Epithelial cell of proximal tubule (primary cell): Measurements from ENCODE around the gene ANKRD11. TPM values are rescaled to one million over a fixed set of nuclear protein-coding genes. Genes with fewer than 3 reads are reported as not detected.
"Not testable (repeated sequence)": the region's sequence is repeated elsewhere in the genome, so short reads cannot be mapped to it uniquely, and the experiment has no call there.

ENCODE experiments used
- DNase-seq: peaks from one replicate; pipeline ENCODE4 v3.0.0-alpha.2; 2011; ENCODE audit warnings: low read depth
- H3K4me3 ChIP-seq: 2 replicates; pipeline ENCODE4 v1.5.1; 2011; ENCODE audit warnings: low read depth, mild to moderate bottlenecking, low read length
- total RNA-seq: library from RNA; depleted of rRNA; stranded (reverse); fragments of >200 nt; gene quantifications from 2 replicates; pipeline ENCODE4 v1.2.3, GENCODE V29; 2015
- TF ChIP-seq, protein P1 (sequence below): conservative IDR thresholded peaks from 2 replicates; pipeline ENCODE4 v1.5.1; 2012; ENCODE audit warnings: low read depth, mild to moderate bottlenecking, low read length

ANKRD11 gene
- total RNA-seq, 1 donor from 2014 or later = 44.3 TPM

DNA sequence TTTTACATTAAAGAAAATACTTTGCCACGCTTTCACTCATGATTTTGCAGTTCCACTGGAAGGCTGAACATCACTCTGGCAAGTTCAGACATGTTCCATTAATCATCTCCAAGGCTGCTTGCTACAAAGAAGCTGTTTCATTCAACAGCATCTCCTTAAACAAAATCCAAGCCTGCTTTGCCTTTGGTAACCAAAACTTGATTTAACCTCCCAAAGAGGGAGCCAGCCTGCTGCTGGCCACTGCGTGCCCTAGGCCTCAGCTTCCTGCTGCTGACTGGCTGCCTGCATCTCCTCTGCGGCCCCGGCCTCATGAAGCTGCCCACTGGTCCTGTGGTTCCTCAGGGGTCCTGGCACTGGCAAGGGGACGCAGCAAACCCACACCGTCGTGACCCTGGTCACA is 31.8 kb downstream of the ANKRD11 start:
- DNase-seq = no peak
- no peak overlapping the region for H3K4me3 ChIP-seq
- TF ChIP-seq, protein P1, sequence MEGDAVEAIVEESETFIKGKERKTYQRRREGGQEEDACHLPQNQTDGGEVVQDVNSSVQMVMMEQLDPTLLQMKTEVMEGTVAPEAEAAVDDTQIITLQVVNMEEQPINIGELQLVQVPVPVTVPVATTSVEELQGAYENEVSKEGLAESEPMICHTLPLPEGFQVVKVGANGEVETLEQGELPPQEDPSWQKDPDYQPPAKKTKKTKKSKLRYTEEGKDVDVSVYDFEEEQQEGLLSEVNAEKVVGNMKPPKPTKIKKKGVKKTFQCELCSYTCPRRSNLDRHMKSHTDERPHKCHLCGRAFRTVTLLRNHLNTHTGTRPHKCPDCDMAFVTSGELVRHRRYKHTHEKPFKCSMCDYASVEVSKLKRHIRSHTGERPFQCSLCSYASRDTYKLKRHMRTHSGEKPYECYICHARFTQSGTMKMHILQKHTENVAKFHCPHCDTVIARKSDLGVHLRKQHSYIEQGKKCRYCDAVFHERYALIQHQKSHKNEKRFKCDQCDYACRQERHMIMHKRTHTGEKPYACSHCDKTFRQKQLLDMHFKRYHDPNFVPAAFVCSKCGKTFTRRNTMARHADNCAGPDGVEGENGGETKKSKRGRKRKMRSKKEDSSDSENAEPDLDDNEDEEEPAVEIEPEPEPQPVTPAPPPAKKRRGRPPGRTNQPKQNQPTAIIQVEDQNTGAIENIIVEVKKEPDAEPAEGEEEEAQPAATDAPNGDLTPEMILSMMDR = no peak

DNA sequence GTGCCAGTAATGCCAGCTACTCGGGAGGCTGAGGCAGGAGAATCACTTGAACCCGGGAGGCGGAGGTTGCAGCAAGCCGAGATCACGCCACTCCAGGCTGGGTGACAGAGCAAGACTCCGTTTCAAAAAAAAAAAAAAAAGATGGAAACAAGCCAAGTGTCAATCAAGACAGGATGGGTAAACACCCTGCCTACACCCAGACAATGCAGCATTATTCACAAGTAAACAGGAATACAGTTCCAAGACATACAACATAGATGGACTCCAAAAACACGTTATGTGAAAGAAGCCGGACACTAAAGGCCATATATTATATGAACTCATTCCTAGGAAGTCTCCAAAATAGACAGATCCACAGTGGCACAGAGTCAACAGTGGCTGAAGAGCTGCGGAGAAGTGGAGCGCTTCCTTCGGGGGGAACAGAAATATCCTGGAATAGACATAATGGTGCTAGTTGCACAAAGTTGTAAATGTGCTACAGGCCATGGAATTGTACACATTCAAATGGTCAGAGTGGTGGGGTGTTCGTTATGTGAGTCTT is 33.9 kb downstream of the ANKRD11 start:
- DNase-seq = no peak
- TF ChIP-seq, protein P1 = no peak
- H3K4me3 ChIP-seq = no peak overlapping the region

DNA sequence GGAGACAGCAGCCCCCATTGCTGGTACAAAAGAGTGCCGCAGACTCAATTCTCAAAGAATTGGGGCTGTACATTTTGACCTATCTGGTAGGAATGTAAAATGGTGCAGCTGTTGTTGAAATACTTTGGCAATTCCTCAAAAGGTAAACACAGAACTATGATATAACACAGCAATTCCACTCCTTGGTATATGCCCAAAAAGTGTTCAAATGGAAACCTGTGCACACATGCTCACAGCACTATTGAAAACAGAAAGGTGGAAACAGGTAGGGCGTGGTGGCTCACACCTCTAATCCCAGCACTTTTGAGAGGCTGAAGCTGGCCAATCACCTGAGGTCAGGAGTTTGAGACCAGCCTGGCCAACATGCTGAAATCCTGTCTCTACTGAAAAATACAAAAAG is 34.7 kb downstream of the ANKRD11 start:
- DNase-seq = no peak
- no peak overlapping the region for H3K4me3 ChIP-seq
- TF ChIP-seq, protein P1 = no peak

DNA sequence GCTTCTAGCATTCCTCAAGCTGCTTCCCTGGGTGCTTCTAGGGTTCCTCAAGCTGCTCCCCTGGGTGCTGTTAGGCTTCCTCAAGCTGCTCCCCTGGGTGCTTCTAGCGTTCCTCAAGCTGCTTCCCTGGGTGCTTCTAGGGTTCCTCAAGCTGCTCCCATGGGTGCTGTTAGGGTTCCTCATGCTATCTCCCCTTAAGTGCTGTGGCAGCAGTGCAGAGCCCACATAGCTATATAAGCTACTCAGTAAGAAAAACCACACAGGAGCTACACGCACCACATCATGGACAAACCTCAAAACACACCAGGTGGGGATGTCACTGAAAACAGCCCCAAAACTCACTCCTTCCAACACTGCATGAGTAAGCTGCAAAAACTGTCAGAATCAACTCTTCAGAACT is 35.2 kb downstream of the ANKRD11 start:
- H3K4me3 ChIP-seq = no peak overlapping the region
- no peak for DNase-seq
- TF ChIP-seq, protein P1 = no peak

DNA sequence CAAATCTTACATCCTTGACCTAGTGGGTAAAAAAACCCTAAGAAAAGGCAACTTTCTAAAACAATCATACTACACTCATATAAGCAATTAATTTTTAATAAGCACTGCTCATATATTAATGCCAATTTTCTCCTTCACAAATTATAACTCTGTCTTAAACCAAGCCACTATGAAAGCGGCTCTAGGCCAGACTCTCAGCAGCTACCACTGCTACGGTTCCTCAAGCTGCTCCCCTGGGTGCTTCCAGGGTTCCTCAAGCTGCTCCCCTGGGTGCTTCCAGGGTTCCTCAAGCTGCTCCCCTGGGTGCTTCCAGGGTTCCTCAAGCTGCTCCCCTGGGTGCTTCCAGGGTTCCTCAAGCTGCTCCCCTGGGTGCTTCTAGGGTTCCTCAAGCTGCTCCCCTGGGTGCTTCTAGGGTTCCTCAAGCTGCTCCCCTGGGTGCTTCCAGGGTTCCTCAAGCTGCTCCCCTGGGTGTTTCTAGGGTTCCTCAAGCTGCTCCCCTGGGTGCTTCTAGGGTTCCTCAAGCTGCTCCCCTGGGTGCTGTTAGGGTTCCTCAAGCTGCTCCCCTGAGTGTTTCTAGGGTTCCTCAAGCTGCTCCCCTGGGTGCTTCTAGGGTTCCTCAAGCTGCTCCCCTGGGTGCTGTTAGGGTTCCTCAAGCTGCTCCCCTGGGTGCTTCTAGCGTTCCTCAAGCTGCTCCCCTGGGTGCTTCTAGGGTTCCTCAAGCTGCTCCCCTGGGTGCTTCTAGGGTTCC is 35.8 kb downstream of the ANKRD11 start:
- H3K4me3 ChIP-seq, DNase-seq: not testable (repeated sequence)

DNA sequence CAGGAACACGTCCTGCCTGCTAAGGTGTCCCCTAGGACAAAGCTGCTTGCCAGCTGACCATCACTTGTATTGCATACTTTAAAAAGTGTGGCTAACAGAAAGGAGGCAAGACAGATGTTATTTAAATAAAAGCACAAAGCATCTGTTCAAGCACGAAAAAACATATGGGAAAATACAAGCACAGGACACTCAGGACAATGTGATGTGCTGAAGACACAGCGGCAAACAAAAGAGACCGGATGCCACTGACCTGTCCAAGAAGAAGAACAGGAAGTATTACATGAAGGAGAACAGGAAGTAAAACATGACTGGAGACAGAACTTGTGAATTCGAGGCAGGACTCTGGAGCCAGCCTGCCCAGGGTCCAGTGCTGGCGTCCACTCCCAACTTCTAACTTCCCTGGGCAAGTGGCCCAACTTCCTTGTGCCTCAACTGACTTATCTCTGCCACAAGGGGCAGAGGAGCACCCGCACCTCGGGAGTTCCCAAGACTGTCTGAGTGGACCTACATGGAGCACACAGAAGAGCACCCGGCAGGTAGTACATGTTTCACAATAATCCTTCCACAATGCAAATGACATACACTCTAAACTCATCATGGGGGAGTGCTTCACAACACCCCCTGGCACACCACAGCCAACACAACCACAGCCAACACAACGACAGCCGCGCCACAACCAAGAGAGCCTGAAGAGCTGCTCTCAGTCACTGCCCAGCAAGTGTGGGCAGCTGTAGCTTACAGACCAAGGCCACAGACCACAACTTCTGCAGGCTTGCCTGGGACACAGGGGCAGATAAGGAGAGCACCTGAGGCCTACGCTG is 36.6 kb downstream of the ANKRD11 start:
- no peak overlapping the region for H3K4me3 ChIP-seq
- DNase-seq = no peak
- TF ChIP-seq, protein P1 = peak; percentile 49

DNA sequence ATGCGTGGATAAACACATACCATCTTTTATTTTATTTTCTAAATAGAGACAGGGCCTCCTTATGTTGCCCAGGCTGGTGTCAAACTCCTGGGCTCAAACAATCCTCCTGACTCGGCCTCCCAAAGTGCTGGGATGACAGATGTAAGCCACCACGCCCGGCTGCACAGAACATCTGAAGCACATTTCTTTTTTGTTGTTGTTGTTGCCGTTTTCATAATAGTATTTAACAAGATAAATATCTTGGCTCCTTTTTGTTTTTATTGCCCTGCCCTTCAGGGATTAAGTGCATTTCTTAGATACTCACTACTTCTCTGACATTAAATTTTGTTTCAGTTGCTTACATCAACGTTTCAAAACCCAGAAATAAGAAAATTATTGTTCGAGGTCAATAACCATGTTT is 37.4 kb downstream of the ANKRD11 start:
- TF ChIP-seq, protein P1 = no peak
- H3K4me3 ChIP-seq = no peak overlapping the region
- DNase-seq = no peak
